ENCODE measurements around the gene PEDS1.
A peak's percentile ranks its signal among the peaks of the same experiment; 100 is the strongest.
"Not testable (repeated sequence)": the region's sequence is repeated elsewhere in the genome, so short reads cannot be mapped to it uniquely, and the experiment has no call there.

Gene PEDS1

GRCh38 chr20:50135157-50135556, 18.4 kb downstream of the PEDS1 start:
- DNase-seq (ENCODE audit: low spot score) = not testable (repeated sequence)

GRCh38 chr20:50133474-50134217, 19.9 kb downstream of the PEDS1 start:
- no peak for DNase-seq (ENCODE audit: low spot score)

- DNase-seq (ENCODE audit: low spot score) = no peak
Measured at GRCh38 chr20:50133041-50133440, 20.5 kb downstream of the PEDS1 start.

- no peak for DNase-seq (ENCODE audit: low spot score)
Measured at GRCh38 chr20:50130995-50131394, 22.5 kb downstream of the PEDS1 start.

GRCh38 chr20:50130356-50130723, 23.2 kb downstream of the PEDS1 start:
- no peak for DNase-seq (ENCODE audit: low spot score)

GRCh38 chr20:50129662-50130355, 23.7 kb downstream of the PEDS1 start:
- DNase-seq (ENCODE audit: low spot score) = no peak

- DNase-seq (ENCODE audit: low spot score) = no peak
Measured at GRCh38 chr20:50128520-50128905, 25.0 kb downstream of the PEDS1 start.

GRCh38 chr20:50127587-50128519, 25.7 kb downstream of the PEDS1 start:
- no peak for DNase-seq (ENCODE audit: low spot score)

GRCh38 chr20:50126662-50127061, 26.9 kb downstream of the PEDS1 start:
- DNase-seq (ENCODE audit: low spot score) = no peak

GRCh38 chr20:50125279-50125678, 28.2 kb downstream of the PEDS1 start:
- DNase-seq (ENCODE audit: low spot score) = no peak

- no peak for DNase-seq (ENCODE audit: low spot score)
Measured at GRCh38 chr20:50124496-50124895, 29.0 kb downstream of the PEDS1 start.

- no peak for DNase-seq (ENCODE audit: low spot score)
Measured at GRCh38 chr20:50123418-50123817, 30.1 kb downstream of the PEDS1 start.

GRCh38 chr20:50122763-50123162, 30.8 kb downstream of the PEDS1 start:
- no peak for DNase-seq (ENCODE audit: low spot score)

- no peak for DNase-seq (ENCODE audit: low spot score)
Measured at GRCh38 chr20:50121858-50122271, 31.7 kb downstream of the PEDS1 start.

GRCh38 chr20:50120935-50121693, 32.4 kb downstream of the PEDS1 start:
- DNase-seq (ENCODE audit: low spot score) = peak; percentile 90

- DNase-seq (ENCODE audit: low spot score) = no peak
Measured at GRCh38 chr20:50118203-50118602, 35.3 kb downstream of the PEDS1 start.

GRCh38 chr20:50116368-50116999, 37.0 kb downstream of the PEDS1 start:
- DNase-seq (ENCODE audit: low spot score) = no peak

- peak; percentile 99 for DNase-seq (ENCODE audit: low spot score)
Measured at GRCh38 chr20:50115591-50116367, 37.7 kb downstream of the PEDS1 start.

- DNase-seq (ENCODE audit: low spot score) = no peak
Measured at GRCh38 chr20:50115041-50115512, 38.4 kb downstream of the PEDS1 start.

Data from Ammon's horn (tissue), 1 donor.